ENCODE measurements around the gene MFRP. TPM values are rescaled to one million over a fixed set of nuclear protein-coding genes. Genes with fewer than 3 reads are reported as not detected.
A peak's percentile ranks its signal among the peaks of the same experiment; 100 is the strongest.

Gene MFRP
- total and polyA plus RNA-seq, 9 of the 15 experiments (the other 6 are each of a cell fraction or from before 2014, with no cell fraction given), result not detected

- TF ChIP-seq SP1 (CRISPR knock-in tag; IDR thresholded peaks at IDR 0.05), result 0 out of 2 replicates have a peak, but pooled peaks have one; percentile 38
- TF ChIP-seq TEAD4 (IDR thresholded peaks at IDR 0.05; ENCODE audit: low read length), result 0 out of 2 replicates have a peak, but pooled peaks have one; percentile 10
- no peak for TF ChIP-seq TEAD4 (CRISPR knock-in tag; IDR thresholded peaks at IDR 0.05; ENCODE audit: borderline replicate concordance)
- TF ChIP-seq SREBF2 (CRISPR knock-in tag; IDR thresholded peaks at IDR 0.05), result no peak
- no peak for TF ChIP-seq ZNF79 (CRISPR knock-in tag; IDR thresholded peaks at IDR 0.05; ENCODE audit: low read depth)
- TF ChIP-seq GTF2B (IDR thresholded peaks at IDR 0.05; ENCODE audit: extremely low read depth, insufficient read length), result no peak
- no peak for TF ChIP-seq ZNF778 (CRISPR knock-in tag; IDR thresholded peaks at IDR 0.05)
- TF ChIP-seq U2AF1 (optimal IDR thresholded peaks at IDR 0.05; ENCODE audit: low read depth, low read length), result peak; percentile 89
- no peak for TF ChIP-seq ID3 (CRISPR knock-in tag; IDR thresholded peaks at IDR 0.05)
- TF ChIP-seq ID3 (tag; IDR thresholded peaks at IDR 0.05), result peak; percentile 47; the same call in 1 of the 2 replicates
- peak; percentile 76 for TF ChIP-seq POLR2G (IDR thresholded peaks at IDR 0.05; ENCODE audit: low read depth, low read length)
- 0 out of 2 replicates have a peak, but pooled peaks have one; percentile 14 for TF ChIP-seq ZKSCAN1 (IDR thresholded peaks at IDR 0.05; ENCODE audit: low read depth, low read length)
- TF ChIP-seq SMC3 (conservative IDR thresholded peaks at IDR 0.05; ENCODE audit: insufficient read depth, low read depth, low read length), result peak; percentile 58; the same call in 1 of the 2 replicates
- 0 out of 2 replicates have a peak, but pooled peaks have one; percentile 29 for TF ChIP-seq SIN3B (IDR thresholded peaks at IDR 0.05; ENCODE audit: low read depth)
- TF ChIP-seq RCOR1 (IDR thresholded peaks at IDR 0.05; ENCODE audit: borderline replicate concordance in 1 of 2, low read depth in 2 of 2, low read length in 2 of 2), result peak in 1 of 2 experiments; percentile 61; a peak in 2 of 4 replicates
- 0 out of 2 replicates have a peak, but pooled peaks have one; percentile 30 for TF ChIP-seq RBM14 (IDR thresholded peaks at IDR 0.05; ENCODE audit: borderline replicate concordance, insufficient read depth, low read depth, low read length)
- TF ChIP-seq NONO (IDR thresholded peaks at IDR 0.05; ENCODE audit: low read depth in 2 of 2, low read length in 1 of 2), result peak in 1 of 2 experiments; percentile 74; a peak in 3 of 4 replicates
- no peak for TF ChIP-seq NR4A1 (CRISPR knock-in tag; IDR thresholded peaks at IDR 0.05)
- TF ChIP-seq NR4A1 (tag; IDR thresholded peaks at IDR 0.05), result peak; percentile 39; the same call in 1 of the 2 replicates
Observed at GRCh38 chr11:119339589-119340334, 6.7 kb downstream of the MFRP start (continued).

All from K562 (cell line).